CD4-positive, alpha-beta T cell treated with Interleukin-15 for 4 hours (primary cell): ENCODE results near the gene PORCN.
"Not testable (repeated sequence)": the region's sequence is repeated elsewhere in the genome, so short reads cannot be mapped to it uniquely, and the experiment has no call there.

Experiments
- DNase-seq: peaks from one replicate; pipeline ENCODE4 v3.0.0-alpha.2; 2020; ENCODE audit warnings: low spot score

The PORCN gene

GRCh38 chrX:48540480-48540879 is 31.7 kb downstream of the PORCN start:
- no peak for DNase-seq

DNA sequence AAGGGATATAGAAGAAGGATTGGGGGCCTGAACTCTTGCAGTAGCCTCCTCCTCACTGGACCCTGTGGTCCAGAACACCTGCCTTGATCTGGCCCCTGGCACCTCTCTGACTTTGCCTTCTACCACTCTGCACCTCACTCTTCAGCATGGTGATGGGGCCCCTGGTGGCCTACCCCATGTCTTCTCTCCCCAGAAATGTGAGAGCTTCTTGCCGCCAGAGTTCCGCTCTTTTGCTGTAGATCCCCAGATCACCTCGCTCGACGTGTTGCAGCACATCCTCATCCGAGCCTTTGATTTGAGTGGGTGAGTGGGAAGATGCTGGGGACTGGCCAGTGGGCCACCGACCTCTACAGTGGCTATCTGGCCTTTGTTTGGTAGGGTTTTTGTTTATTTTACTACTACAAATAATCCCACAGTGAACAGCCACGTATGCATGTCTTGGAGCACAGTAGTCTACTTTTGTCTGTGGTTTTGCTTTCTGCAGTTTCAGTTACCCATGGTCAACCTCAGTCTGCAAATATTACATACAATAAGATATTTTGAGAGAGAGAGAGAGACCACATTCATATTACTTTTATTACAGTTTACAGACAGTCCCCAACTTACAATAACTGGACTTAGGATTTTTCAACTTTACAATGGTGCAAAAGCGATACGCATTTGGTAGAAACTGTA is 32.5 kb downstream of the PORCN start:
- no peak for DNase-seq

DNA sequence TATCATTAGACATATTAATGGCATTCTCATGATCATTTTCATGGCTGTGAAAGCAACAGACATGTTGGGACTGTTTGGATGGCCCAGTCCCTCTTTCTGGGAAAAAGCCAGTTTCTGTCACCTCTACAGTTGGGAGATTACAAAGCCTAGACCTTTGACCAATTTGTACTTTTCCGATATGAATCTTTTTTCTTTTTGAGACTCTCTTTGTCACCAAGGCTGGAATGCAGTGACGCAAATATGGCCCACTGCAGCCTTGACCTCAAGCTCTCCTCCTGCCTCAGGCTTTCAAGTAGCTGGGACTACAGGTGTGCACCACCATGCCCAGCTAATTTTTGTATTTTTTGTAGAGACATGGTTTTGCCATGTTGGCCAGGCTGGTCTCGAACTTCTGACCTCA is 40.1 kb downstream of the PORCN start:
- no peak for DNase-seq

DNA sequence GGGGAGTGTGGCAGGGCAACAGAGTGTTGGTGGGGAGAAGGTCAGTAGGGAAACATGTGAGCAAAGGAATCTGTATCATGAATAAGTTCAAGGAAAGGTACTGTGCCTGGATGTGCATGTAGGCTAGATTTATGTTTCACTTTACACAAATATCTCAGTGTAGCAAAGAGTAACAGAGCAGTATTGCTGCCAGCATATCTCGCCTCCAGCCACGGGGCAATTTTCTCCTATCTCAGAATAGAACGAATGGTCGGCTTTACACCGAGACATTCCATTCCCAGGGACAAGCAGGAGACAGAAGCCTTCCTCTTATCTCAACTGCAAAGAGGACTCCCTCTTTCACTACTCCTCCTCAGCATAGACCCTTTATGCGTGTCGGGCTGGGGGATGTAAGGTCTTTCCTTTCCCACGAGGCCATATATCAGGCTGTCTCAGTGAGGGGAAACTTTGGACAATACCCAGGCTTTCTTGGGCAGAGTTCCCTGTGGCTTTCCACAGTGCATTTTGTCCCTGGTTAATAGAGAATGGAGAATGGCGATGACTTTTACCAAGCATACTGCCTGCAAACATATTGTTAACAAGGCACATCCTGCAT is 47.0 kb downstream of the PORCN start:
- DNase-seq = not testable (repeated sequence)

DNA sequence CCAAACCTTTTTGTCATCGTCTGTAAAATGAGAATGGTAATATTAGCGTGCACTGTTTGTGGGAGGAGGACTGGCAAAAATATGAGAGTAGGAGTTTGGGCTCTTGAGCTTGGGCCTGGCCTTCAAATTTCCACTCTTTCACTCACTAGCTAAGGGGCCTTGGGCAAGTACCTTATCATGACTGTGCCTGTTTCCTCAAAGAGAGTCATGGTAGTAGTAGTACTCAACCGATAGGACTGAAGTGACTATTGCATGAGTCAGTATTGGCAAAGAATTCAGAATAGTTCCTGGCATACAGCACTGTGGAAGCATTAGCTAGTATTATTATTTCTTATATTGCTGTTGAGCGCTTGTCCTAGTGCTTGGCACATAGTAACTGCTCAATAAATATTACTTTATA is 49.5 kb downstream of the PORCN start:
- DNase-seq = no peak

DNA sequence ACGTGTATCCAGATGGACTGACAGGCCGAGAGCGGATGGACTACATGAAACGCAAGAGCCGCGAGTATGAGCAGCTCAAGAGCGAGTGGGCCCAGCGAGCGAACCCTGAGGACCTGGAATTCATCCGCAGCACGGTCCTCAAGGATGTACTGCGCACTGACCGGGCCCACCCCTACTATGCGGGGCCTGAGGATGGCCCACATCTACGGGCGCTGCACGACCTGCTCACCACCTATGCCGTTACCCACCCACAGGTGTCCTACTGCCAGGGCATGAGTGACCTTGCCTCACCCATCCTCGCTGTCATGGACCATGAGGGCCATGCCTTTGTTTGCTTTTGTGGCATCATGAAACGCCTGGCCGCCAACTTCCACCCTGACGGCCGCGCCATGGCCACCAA is 50.8 kb downstream of the PORCN start:
- DNase-seq = no peak

DNA sequence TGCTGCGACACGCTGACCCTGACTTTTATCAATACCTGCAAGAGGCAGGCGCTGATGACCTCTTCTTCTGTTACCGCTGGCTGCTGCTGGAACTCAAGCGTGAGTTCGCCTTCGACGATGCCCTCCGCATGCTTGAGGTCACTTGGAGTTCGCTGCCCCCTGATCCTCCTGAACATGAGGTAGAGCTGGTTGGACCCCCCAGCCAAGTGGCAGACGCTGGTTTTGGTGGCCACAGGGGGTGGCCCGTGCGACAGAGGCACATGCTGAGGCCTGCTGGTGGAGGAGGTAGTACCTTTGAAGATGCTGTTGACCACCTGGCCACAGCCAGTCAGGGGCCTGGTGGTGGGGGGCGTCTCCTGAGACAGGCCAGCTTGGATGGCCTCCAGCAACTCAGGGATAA is 51.3 kb downstream of the PORCN start:
- no peak for DNase-seq

DNA sequence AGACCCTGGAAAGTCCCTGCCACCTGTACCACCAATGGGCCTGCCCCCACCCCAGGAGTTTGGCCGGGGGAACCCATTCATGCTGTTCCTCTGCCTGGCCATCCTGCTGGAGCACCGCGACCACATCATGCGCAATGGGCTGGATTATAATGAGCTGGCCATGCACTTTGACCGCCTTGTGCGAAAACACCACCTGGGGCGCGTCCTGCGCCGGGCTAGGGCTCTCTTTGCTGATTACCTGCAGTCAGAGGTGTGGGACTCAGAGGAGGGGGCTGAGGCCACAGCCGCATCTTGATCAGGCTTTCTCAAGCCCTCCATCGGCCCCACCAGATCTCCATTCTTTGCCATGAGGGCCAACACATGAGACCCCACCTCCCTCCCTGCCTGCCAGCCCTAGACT is 51.9 kb downstream of the PORCN start:
- no peak for DNase-seq

- no peak for DNase-seq
Observed at GRCh38 chrX:48569958-48570357, 61.2 kb downstream of the PORCN start.
